Mononuclear cell (primary cell): ENCODE measurements around the gene PRAC2. TPM values are rescaled to one million over a fixed set of nuclear protein-coding genes. Genes with fewer than 3 reads are reported as not detected.

Experiments used
- H3K27me3 ChIP-seq: 2 replicates; pipeline ENCODE4 v1.6.0; 2011; ENCODE audit warnings: low read length, control low read depth; ENCODE audit not compliant: insufficient read depth
- H3K4me1 ChIP-seq: 2 replicates; pipeline ENCODE4 v1.5.1; 2011; ENCODE audit warnings: mild to moderate bottlenecking, low read length, control low read depth; ENCODE audit not compliant: insufficient read depth
- H3K4me3 ChIP-seq: 2 replicates; pipeline ENCODE4 v1.5.1; 2011; ENCODE audit warnings: mild to moderate bottlenecking, low read length, moderate library complexity
- H3K9me3 ChIP-seq: 2 replicates; pipeline ENCODE4 v1.5.1; 2011; ENCODE audit warnings: low read depth, mild to moderate bottlenecking, control low read depth, low read length
- total RNA-seq: library from RNA; depleted of rRNA; stranded (reverse); fragments of >200 nt; gene quantifications from one replicate; pipeline ENCODE4 v1.2.3, GENCODE V29; 2012

The PRAC2 gene
- total RNA-seq, 1 donor = not detected

DNA sequence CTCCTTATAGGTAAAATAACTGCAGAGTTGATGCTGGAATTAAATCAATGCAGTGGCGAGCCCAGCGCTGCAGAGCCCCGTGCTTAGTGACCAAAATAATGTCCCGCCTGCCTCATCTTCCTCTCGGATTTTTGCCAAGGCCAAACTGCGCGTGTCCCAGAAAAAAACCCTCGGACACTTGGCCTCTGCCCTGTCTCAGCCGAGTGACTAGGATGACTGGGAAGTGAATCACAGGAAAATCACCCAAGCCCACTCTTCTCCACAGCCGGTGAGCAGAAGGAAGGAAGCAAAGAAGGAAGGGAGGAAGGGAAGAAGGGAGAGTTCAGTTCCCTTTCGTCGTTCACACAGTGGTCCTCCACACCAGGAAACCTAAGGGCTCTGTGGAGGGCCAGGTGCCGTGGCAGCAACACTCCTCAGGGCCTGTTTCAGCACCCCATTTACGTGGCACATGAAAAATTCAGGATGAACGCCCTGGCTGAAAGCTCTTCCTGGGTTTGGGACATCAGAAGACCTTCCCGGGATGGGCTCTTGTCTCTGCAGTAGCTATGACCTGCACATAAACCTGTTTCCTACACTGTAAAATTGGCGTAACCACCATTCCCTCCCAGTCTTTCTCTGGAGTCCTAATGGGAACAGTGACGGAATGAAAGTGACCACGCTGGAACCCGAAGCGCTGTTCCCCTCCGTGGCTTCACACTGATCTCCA lies 31.0 kb downstream of the PRAC2 start:
- Histone ChIP-seq H3K9me3 (no peaks in the 10 kb centered on the region), H3K4me1 (peaks cover 22% of the 10 kb centered on the region), H3K4me3 (no peak overlapping the region), H3K27me3 (peaks cover 93% of the 10 kb centered on the region)

DNA sequence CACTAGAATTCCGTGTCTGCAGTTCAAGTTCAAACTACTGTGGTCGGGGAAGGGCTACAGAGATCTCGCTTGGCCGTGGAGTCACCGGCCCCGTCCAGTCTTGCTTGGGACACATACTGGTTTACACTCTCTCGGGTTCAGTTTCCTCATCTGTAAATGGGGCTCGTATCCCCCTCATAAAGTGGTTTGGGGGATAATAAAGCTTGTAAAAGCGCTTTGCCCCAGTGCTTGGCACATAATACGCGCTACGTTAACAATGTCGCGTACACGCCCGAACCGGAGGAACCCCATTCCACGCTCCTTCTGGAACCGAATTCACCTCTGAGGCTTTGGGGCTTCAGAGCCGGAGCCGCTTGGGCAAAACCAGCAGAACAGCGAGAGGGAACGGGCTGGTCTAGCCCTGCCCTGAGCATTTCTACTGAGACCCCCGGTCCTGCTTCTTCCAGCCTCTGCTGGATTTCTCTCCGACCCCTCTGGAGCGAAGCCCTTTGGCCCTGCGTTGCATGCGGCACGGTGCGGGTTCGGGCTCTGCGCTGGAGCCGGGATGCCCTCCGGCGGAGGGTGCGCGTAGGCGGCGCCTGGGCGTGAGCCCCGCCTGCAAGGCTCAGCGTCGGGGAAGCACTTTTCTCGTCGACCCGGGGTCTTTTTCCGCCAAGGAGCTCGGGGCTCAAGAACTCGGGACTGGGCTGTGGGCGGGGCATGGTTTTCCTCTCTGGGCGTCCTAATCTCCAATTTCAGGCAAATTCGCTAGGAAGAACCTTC lies 31.7 kb downstream of the PRAC2 start:
- Histone ChIP-seq H3K9me3 (no peaks in the 10 kb centered on the region), H3K4me3 (no peak overlapping the region), H3K27me3 (peaks cover 92% of the 10 kb centered on the region), H3K4me1 (peaks cover 22% of the 10 kb centered on the region)

DNA sequence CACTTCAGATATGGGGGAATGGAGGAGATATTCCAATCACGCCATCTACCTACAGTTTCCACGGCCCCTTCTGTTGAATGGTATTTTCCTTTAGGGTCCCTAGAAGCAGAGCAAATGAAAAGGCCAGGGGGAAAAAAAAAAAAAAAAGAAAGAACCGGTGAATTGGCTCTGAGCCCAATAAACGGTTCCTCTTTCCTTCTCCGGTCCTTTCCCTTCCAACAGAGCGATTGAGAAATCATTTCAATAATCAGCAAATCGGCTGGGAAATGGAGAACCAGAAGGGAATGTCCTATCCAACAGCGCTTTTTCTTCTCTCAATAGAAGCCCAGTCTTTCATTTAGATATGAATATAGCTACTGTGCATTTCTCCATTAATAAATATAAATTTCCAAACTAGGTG lies 32.4 kb downstream of the PRAC2 start:
- H3K27me3 ChIP-seq = peaks cover 86% of the 10 kb centered on the region
- no peak overlapping the region for H3K4me3 ChIP-seq
- H3K4me1 ChIP-seq = peaks cover 22% of the 10 kb centered on the region
- H3K9me3 ChIP-seq = no peaks in the 10 kb centered on the region

DNA sequence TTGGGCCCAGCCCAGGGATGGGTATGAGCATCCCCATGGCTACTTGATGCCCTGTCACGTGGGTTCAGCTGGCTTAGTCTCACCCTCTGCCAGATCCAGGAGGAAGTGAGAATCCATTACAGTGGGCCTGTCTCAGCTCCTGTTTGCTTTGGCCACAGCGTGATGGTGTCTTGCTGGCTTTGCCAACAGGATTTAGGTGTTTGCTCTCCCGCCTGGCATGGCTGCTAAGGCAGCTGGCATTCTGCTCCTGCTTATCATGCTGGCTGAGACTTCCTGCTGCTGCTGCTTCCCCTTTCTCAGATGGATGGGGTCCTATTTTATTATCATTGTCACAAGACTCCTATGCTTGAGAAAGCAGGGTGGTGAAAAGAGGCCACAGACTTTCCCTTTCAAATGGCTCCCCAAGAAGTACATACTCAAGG lies 33.9 kb downstream of the PRAC2 start:
- Histone ChIP-seq H3K27me3 (peaks cover 83% of the 10 kb centered on the region), H3K4me1 (peaks cover 22% of the 10 kb centered on the region), H3K9me3 (no peaks in the 10 kb centered on the region), H3K4me3 (no peak overlapping the region)

DNA sequence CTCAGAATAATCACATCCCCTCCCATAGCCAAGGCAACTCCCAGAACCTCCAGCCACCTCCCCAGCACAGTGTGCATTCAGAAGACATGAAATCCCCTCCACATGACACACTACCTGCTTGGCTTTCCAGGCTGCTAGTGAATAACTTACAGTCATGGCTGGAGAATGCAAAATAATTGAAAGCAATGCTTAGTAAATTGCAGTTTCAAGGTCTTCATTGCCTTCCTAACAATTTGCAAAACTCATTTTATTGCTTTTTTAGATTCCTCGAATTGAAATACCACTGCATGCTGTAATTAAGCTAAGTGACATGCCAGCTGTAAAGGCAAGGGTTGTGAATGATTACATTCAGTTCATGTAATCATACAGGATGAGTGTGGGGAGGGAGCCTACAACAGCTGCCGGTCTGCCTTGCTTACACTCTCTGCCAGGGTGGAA lies 34.6 kb downstream of the PRAC2 start:
- Histone ChIP-seq H3K4me1 (peaks cover 22% of the 10 kb centered on the region), H3K4me3 (no peak overlapping the region), H3K27me3 (peaks cover 78% of the 10 kb centered on the region), H3K9me3 (no peaks in the 10 kb centered on the region)

DNA sequence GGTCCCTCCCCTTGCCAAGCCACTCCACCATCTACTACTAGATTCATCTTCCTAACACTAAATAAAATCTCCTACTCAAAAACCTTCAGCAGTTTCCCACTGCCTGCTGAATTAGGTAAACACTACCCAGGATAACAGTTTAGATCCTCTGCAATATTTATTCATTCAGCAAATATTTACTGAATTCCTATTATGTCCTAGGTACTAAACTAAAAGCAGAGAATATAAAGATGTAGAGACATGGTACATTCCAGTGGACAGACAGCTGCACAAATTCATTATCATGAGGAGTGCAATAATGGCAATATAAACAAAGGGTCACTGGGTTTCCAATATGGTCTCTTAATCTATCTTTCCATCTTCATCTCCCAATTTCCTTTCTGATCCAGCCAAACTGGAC lies 36.3 kb downstream of the PRAC2 start:
- Histone ChIP-seq H3K4me1 (peaks cover 17% of the 10 kb centered on the region), H3K4me3 (no peak overlapping the region), H3K9me3 (no peaks in the 10 kb centered on the region), H3K27me3 (peaks cover 61% of the 10 kb centered on the region)

DNA sequence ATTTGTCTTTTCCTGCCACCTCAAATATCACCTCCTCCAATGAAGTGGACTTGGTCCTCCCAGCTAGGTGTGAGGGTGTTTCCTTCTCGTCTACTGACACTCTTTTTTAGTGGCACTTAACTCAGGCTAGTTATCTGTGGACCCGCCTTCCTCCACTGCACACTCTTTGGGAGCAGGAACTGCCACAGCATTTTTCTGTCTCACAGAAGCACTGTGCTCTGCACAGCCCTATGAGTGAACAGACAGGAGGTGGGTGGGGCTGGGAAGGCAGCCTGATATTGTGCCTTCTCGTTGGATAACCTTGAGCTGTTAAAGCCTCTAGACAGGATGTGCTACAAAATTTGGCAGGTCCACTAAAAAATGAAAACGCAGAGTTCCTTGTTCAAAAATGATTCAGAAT lies 37.4 kb downstream of the PRAC2 start:
- H3K4me1 ChIP-seq = peaks cover 6% of the 10 kb centered on the region
- no peak overlapping the region for H3K4me3 ChIP-seq
- no peaks in the 10 kb centered on the region for H3K9me3 ChIP-seq
- peaks cover 54% of the 10 kb centered on the region for H3K27me3 ChIP-seq

DNA sequence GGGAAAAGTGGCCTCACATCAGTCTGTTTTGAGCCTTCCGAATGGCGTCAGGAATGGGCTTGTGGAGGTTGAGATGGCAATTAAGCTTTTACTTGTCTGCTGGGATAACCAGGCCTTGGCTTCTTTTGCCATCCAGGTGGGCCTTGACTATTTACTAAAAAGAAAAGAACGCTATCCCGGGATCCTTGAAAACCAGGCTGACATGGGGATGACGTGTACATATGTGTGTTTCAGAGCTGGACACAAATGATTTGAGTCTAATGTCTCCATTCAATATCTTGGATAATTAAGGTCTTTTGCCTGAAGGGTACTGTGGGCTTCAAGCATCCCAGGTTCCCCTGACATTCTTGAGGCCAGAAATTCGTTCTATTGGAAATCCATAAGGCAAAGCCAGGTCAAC lies 38.1 kb downstream of the PRAC2 start:
- Histone ChIP-seq H3K9me3 (no peaks in the 10 kb centered on the region), H3K4me3 (no peak overlapping the region), H3K27me3 (peaks cover 46% of the 10 kb centered on the region), H3K4me1 (no peaks in the 10 kb centered on the region)

DNA sequence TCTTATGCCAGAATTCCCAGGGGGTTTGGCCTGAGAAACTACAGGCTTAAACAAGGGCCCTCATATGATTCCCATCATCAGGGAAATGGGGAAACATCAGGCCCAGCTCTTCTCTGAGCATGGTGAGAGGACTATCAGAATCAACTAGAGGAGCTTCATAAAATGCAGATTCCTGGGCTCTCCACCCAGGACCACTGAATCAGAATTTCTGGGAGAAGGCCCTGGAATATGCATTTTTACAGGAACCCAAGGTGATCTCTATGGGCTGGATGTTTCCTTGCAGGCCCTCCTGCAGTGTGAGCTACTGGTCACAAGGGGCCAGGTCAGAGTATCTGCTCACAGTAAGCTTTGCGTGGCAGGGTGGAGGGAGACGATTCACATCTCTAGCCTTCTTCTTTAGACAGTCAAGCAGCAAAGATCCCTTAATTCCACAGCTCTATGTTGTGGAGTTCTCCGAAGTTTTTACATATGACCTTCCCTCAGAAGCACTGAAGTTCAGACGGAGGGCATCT lies 44.3 kb downstream of the PRAC2 start:
- H3K9me3 ChIP-seq = no peaks in the 10 kb centered on the region
- H3K4me3 ChIP-seq = no peak overlapping the region
- peaks cover 12% of the 10 kb centered on the region for H3K27me3 ChIP-seq
- H3K4me1 ChIP-seq = no peaks in the 10 kb centered on the region

DNA sequence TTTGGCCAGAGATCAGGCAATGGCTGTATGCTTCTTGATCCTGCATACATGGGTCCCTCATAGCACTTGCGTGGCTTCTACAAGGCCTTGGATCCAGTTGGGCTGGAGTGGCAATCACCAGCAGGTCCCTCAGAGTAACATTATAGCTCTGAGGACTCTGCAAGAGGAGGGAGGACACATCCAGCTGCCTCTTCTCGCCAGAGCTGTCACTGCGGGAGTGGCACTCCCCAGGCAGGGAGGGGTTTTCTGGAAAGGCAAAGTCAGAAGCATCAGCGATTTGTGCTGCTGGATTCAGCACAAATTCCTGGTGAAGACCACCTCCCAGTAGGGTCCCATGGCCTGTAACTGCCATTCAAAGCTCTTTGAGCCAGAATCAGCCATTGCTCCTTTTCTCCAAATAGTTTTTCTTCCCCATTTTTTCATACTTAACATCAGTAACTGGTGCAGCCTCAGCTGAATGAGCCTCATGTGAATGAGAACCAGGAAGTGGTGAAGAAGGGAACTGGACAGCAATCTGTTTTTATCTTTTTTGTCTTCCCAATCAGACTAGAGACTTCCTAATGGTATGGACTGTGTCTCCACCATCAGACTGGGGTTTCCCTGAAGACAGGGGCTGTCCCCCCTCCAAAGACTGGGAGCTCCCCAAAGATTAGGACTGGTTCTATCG lies 46.2 kb downstream of the PRAC2 start:
- Histone ChIP-seq H3K9me3 (no peaks in the 10 kb centered on the region), H3K4me3 (no peak overlapping the region), H3K27me3 (peaks cover 12% of the 10 kb centered on the region), H3K4me1 (no peaks in the 10 kb centered on the region)

DNA sequence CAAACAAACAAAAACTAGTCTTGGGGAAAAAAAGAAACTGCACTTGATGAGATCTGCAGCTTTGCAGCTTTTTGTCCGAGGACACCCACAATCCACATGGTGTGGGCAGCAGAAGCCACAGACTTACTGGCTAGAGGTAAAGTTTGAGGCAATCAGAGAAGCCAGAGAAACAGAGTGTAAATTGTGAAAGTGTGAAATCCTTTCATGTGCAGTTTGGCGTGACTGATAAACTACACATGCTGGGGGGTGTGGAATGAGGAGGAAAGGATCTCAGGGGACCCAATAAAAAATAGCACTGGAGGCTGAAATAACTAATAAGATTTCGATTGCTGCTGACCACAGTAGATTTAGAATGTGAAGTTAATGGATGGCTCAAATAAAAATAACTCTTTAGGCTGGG lies 48.0 kb downstream of the PRAC2 start:
- no peak overlapping the region for H3K4me3 ChIP-seq
- H3K27me3 ChIP-seq = peaks cover 13% of the 10 kb centered on the region
- H3K4me1 ChIP-seq = no peaks in the 10 kb centered on the region
- H3K9me3 ChIP-seq = no peaks in the 10 kb centered on the region

DNA sequence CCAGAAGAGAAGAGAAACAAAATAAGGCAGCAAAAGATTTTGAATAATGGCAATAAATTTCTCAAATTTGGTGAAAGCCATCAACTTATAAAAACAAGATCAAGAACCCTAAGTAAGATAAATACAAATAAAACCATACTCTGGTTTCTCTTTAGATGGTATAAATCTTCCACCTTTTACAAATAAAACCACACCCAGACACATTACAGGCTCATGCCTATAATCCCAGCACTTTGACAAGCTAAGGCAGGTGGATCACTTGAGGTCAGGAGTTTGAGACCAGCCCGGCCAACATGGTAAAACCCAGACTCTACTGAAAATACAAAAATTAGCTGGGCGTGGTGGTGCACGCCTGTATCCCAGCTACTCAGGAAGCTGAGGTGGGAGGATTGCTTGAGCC lies 50.3 kb downstream of the PRAC2 start:
- peaks cover 13% of the 10 kb centered on the region for H3K27me3 ChIP-seq
- H3K4me1 ChIP-seq = no peaks in the 10 kb centered on the region
- no peaks in the 10 kb centered on the region for H3K9me3 ChIP-seq
- H3K4me3 ChIP-seq = no peak overlapping the region
